AG09319 (cell line): ENCODE measurements around the gene PKN2.

Source experiments
- DNase-seq: peaks from one replicate; pipeline ENCODE4 v3.0.0-alpha.2; 2010; ENCODE audit warnings: low read depth; ENCODE audit errors: extremely low read depth
- CTCF ChIP-seq: IDR thresholded peaks from 2 replicates; pipeline ENCODE4 v1.5.1; 2011; ENCODE audit warnings: low read depth, mild to moderate bottlenecking, inconsistent platforms, low read length, moderate library complexity

The PKN2 gene

GRCh38 chr1:88659552-88659951 is 24.5 kb upstream of the PKN2 start:
- no peak for DNase-seq
- TF ChIP-seq CTCF = no peak

GRCh38 chr1:88661188-88661587 is 22.9 kb upstream of the PKN2 start:
- TF ChIP-seq CTCF = no peak
- DNase-seq = no peak

GRCh38 chr1:88661951-88662699 is 21.9 kb upstream of the PKN2 start:
- TF ChIP-seq CTCF = no peak
- DNase-seq = no peak

- DNase-seq = no peak
- TF ChIP-seq CTCF = no peak
These were observed 21.4 kb upstream of the PKN2 start for GRCh38 chr1:88662723-88663122.

- no peak for DNase-seq
- no peak for TF ChIP-seq CTCF
These were observed 15.7 kb upstream of the PKN2 start for GRCh38 chr1:88668405-88668804.

- DNase-seq = no peak
These were observed 13.6 kb upstream of the PKN2 start for GRCh38 chr1:88670462-88670861.

More at GRCh38 chr1:88670462-88670861, 13.6 kb upstream of the PKN2 start:
- no peak for TF ChIP-seq CTCF
